Activated T-cell treated with anti-CD3 and anti-CD28 coated beads for 1 hour (primary cell): ENCODE results near the gene MELTF.
A peak's percentile ranks its signal among the peaks of the same experiment; 100 is the strongest.

Experiments used
- DNase-seq: peaks from one replicate; pipeline ENCODE4 v3.0.0-alpha.2; 2020; ENCODE audit warnings: low read depth

The MELTF gene

GRCh38 chr3:196968233-196969133 is 61.1 kb downstream of the MELTF start, which contains the start of gene PIGZ:
PIGZ (minus strand) TSS chr3:196968833; CDS start chr3:196952031, 16,802 bp downstream.
- peak; percentile 31 for DNase-seq

- no peak for DNase-seq
Measured at GRCh38 chr3:196967412-196968232, 62.0 kb downstream of the MELTF start.

- DNase-seq = no peak
Measured at GRCh38 chr3:196966526-196967401, 62.9 kb downstream of the MELTF start.

- no peak for DNase-seq
Measured at GRCh38 chr3:196965804-196966173, 63.8 kb downstream of the MELTF start.

- DNase-seq = no peak
Measured at GRCh38 chr3:196965112-196965803, 64.4 kb downstream of the MELTF start.

- DNase-seq = no peak
Measured at GRCh38 chr3:196963631-196963953, 66.0 kb downstream of the MELTF start.

- no peak for DNase-seq
Measured at GRCh38 chr3:196962930-196963630, 66.5 kb downstream of the MELTF start.

- DNase-seq = no peak
Measured at GRCh38 chr3:196962108-196962929, 67.3 kb downstream of the MELTF start.

GRCh38 chr3:196954832-196955231 is 74.8 kb downstream of the MELTF start:
- no peak for DNase-seq
